Activated gamma-delta T cell treated with Interleukin-2 at 50 U/mL for 16 hours (primary cell): ENCODE results near the gene EIF4E2.
A peak's percentile ranks its signal among the peaks of the same experiment; 100 is the strongest.

Source experiments
- DNase-seq: peaks from one replicate; pipeline ENCODE4 v3.0.0-alpha.2; 2020

EIF4E2 gene

GRCh38 chr2:232550354-232551249 lies at the start of gene EIF4E2, which contains the start of gene TIGD1:
Gene EIF4E2 (plus strand): TSS chr2:232550689. CDS start chr2:232550725, 36 bp downstream.
Gene TIGD1 (minus strand): TSS chr2:232550557. CDS start chr2:232549882, 675 bp downstream.
- peak; percentile 88 for DNase-seq

DNA sequence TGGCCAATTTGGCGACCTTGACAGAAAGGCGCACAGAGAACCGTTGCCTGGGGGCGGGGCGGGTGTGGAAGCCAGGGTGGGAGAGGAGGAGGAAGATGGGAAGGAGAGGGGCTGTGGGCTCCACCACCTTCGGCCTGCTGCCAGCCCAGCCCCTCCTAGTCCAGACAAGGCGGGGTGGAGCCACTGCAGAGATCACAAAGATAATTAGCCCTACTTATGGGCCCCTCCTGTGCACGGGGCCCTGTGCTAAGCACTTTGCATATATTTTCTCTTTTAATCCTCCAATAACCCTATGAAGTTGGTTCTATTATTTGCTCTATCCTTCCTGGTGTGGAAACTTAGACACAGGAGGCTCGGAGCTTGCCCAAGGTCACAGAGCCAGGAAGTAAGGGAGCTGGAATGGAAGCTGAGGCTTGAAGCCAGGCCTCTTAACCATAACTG lies 49.1 kb upstream of the EIF4E2 start:
- DNase-seq = no peak

GRCh38 chr2:232501794-232502390 lies 48.6 kb upstream of the EIF4E2 start:
- DNase-seq = no peak

DNA sequence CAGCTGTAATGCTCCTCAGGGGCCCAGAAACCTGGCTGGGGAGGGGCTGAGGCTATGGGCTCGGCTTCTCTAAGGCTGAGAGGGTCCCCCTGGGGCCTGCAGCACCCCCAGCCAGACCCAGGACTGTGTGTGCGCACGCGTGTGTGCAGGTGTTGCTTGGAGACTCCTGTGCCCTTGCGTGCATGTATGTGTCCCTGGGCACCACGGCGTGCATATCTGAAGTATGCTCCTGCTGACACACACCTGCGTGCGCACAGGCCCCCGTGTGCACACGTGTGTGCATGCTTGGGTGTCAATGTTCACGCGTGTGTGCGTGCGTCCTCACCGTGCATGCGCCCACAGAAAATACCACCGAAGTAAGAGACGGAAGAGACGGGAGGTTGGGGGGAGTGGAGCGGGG lies 48.0 kb upstream of the EIF4E2 start:
- DNase-seq = no peak

DNA sequence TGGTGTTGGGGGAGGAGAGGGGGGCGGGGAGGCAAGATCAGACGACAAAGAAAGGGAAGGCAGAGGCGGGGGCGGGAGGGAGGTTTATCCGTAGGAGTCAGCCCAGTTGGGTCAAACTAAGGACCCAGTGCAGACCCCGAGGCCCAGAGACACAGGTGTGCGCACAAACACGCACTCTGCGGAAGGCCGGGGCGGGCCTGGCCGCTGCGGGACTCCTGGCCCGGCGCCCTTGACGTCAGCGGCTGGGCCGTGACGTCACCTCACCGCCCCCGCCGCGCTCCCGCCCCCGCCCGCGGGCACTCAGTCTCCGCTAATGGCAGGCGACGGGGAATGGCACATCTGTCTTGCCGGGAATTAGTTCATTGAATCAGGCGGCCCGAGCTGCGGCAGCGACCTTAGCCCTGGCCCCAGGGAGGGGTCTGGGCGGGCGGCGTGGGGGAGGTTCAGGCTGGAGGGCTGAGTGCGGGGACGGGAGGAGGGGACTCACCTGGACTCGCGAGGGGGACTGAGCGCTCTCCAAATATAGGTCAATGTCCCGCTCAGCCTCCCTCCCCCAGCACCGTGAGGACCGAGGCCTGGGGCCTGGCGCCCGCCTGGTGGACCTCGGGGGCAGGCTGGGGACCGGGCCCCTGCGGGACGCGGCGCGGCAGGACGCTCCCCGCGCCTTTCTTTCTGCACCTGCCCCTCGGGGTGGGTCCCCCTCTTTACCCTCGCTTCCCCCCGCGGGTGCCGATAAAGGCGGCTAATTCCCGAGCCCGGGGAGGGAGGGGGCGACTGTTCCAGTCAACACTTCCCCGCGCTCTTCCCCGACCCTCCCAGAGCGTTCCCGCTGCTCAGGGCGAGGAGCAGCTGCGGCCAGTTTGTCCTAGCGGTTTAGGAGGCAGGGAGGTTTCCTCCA lies 47.3 kb upstream of the EIF4E2 start:
- no peak for DNase-seq

GRCh38 chr2:232503809-232504323 lies 46.6 kb upstream of the EIF4E2 start:
- DNase-seq = no peak

DNA sequence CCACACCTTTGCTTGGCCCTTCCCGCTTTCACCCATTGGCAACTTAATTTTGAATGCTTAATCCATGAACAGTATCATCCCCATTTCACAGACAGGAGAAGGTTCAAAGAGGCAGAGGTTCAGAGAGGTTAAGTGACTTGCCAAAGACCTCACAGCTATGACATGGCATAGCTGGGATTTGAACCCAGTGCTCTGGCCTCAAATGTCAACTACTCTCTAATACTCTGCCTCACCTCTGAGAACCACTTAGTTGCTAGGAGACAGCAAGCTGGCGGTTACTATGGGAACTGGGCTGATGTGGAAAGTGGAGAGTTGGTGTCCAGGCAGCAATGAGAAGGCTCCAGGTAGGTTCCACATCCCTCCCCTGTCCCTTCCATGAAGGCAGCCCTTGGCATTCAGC lies 46.1 kb upstream of the EIF4E2 start:
- no peak for DNase-seq

GRCh38 chr2:232505856-232506255 lies 44.6 kb upstream of the EIF4E2 start:
- DNase-seq = no peak

DNA sequence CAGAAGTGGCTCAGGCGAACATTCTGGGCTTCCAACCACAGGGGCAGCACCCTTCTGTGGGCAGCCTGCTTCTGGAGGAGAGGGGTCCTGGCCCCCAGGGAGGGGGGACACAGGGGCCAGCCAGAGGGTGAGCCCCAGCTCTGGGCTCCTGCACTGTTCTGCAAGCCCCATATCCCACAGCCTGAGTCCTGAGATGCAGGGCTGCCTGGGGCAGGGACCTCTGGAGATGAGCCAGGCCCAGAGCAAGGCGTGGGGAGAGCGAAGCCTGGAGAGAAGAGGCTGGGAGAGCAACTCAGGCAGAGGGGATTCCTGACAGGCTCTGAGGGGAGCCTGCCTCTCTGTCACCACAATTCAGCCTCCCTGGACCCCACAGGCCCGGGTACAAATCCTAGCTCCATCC lies 43.8 kb upstream of the EIF4E2 start:
- DNase-seq = no peak

- no peak for DNase-seq
These were observed 42.2 kb upstream of the EIF4E2 start for GRCh38 chr2:232508251-232508650.

GRCh38 chr2:232511336-232511890 lies 39.1 kb upstream of the EIF4E2 start:
- no peak for DNase-seq

DNA sequence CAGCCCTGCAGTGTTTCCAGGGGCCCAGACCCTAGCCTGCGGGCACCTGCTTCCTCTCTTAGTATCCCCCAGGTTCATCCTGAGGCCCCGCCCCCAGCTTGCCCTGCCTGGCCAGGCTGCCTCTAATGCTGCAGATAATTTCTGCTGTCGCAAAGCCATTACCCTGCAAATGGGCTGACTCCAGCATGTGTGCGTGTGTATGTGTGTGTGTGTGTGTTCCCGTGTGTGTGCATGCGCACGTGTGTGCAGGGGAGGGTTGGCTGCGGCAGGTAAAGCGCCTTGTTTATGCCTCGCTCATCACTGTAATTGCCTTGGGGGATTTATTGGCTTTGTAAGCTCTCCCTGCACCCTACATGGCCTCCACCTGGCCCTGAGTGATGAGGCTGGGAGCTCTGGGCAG lies 37.9 kb upstream of the EIF4E2 start:
- DNase-seq = no peak

DNA sequence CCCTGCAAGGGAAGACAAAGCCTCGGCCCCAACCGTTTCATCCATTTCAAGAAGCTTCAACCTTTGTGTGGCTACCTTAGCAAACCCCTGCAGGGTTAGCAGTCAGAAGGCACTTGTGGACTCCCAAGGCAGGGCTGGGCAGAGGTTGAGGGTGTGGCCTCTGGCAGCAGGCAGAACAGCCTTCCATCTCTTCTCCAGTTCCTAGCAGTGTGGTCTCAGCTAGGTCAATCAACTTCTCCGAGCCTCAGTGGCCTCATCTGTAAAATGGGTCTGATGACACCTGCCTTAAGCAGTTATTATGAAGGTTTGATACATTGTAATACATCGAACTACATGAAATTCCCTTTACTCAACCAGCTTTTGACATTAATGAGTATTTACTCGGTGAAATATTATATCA lies 37.1 kb upstream of the EIF4E2 start:
- DNase-seq = no peak

- no peak for DNase-seq
These were observed 34.9 kb upstream of the EIF4E2 start for GRCh38 chr2:232515639-232516038.

DNA sequence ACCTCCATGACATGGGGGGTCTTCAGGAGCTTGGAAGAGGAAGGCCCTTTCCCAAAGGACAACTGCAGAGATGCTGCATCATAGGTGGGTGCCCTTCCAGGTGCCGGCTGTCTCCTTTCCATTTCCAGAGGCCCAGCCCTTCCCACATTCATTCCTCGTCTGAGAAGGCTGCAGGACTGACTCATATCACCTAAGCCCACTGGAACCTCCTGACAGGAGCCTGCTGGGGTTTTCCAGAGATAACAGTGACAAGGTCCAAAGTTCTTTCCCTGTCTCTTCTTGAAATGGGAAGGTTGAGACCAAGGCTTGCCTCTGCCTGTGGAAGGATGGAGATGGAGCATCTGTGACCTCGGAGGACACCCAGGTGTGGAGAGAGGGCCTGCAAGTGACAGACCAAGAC lies 33.9 kb upstream of the EIF4E2 start:
- no peak for DNase-seq

DNA sequence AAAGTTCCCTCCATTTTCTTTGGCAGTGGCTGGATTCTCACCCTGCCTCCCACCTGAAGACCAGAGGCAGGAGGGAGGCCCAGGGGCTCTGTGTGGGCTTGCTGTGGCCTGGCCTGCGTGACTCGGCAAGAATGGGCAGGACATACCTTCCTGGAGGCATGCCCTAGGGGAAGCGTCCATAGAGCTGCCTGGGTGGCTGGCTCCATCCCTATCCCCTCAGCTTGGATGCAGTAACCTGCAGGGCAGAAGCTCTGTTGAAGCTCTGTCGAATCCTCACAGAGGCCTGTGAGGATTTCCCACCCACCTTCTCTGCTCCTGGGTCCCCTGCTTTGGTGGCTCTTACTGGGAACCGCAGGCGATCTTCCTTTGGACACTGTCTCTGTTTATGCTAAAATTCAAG lies 31.6 kb upstream of the EIF4E2 start:
- DNase-seq = no peak

- no peak for DNase-seq
These were observed 30.7 kb upstream of the EIF4E2 start, which contains the start of gene PRSS56 for GRCh38 chr2:232519581-232520438. Gene PRSS56 (plus strand): TSS chr2:232520388. CDS start chr2:232520599, 211 bp downstream.

- DNase-seq = no peak
These were observed 30.0 kb upstream of the EIF4E2 start for GRCh38 chr2:232520489-232520888.

GRCh38 chr2:232521098-232521497 lies 29.4 kb upstream of the EIF4E2 start:
- no peak for DNase-seq

DNA sequence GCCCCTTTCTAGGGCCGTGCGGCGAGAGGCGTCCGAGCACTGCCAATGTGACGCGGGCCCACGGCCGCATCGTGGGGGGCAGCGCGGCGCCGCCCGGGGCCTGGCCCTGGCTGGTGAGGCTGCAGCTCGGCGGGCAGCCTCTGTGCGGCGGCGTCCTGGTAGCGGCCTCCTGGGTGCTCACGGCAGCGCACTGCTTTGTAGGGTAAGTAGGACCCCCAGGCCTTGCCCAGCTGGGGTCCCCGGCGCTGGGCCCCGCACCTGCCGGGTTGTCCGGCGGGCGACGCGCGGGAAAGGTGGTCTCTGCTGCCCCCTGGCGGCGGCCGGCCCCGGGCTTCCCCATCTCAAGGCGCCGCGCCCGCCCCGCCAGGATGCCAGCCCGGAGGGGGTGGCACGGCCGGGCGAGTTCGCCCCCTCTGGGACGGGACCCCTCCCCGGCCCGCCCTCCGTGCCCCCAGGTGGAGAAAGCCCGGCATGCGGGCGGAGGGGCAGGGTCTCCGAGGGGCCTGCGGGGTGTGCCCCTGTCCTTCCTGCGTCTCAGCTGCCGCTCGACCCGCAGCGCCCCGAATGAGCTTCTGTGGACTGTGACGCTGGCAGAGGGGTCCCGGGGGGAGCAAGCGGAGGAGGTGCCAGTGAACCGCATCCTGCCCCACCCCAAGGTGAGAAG lies 28.4 kb upstream of the EIF4E2 start:
- DNase-seq = peak; percentile 69
